ES-I3 (cell line): Measurements from ENCODE around the gene TNFRSF14.
A peak's percentile ranks its signal among the peaks of the same experiment; 100 is the strongest.

Experiments
- H3K36me3 ChIP-seq: 2 replicates; pipeline ENCODE4 v1.6.1; 2013; ENCODE audit warnings: mild to moderate bottlenecking, low read length, control low read depth, moderate library complexity; ENCODE audit not compliant: insufficient read depth
- H3K4me1 ChIP-seq: 2 replicates; pipeline ENCODE4 v1.6.1; 2013; ENCODE audit warnings: mild to moderate bottlenecking, control low read depth, low read length; ENCODE audit not compliant: insufficient read depth
- H3K9ac ChIP-seq: 2 replicates; pipeline ENCODE4 v1.6.1; 2013; ENCODE audit warnings: low read depth, mild to moderate bottlenecking, low read length, moderate library complexity
- H3K9me3 ChIP-seq: 2 replicates; pipeline ENCODE4 v1.6.1; 2013; ENCODE audit warnings: mild to moderate bottlenecking, low read length, moderate library complexity; ENCODE audit not compliant: control insufficient read depth, insufficient read depth

Gene TNFRSF14

DNA sequence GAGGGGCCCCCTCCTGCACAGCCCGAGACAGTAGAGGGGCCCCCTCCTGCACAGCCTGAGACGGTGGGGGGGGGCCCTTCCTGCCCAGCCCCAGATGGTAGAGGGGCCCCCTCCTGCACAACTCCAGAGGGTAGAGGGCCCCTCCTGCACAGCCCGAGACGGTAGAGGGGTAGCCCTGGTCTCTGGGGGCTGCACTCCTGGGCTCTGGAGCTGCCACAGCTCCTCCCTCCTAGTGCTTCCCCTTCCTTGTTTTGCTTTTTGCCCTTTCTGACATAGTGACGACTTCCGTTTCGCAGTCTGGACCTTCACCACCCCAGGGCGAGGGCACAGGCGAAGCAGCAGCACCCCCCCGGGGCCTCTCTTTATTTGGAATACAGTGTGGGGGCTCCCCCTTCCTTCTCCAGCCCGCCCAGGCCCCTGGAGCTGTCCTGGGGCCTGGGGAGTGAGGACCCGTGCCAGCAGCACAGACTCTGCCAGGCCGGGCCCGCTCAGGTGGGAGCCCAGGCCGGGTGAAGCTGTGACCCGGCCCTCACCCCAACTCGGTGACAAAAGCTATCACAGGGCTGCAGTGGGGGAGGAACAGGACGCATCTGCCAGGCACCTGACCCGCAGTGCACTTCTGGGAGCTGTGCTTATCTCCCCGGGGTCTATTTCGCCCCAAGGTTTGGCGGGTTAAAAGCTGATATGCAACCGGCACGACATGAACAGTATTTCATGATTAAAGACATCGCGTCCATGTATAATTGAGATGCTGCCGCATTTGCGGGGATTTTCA, 29.3 kb downstream of the TNFRSF14 start:
- Histone ChIP-seq H3K36me3 (no peaks in the 10 kb centered on the region), H3K9ac (peak overlapping the region; percentile 64), H3K9me3 (no peaks in the 10 kb centered on the region; the same call in 1 of the 2 replicates), H3K4me1 (no peaks in the 10 kb centered on the region; the same call in 1 of the 2 replicates)

DNA sequence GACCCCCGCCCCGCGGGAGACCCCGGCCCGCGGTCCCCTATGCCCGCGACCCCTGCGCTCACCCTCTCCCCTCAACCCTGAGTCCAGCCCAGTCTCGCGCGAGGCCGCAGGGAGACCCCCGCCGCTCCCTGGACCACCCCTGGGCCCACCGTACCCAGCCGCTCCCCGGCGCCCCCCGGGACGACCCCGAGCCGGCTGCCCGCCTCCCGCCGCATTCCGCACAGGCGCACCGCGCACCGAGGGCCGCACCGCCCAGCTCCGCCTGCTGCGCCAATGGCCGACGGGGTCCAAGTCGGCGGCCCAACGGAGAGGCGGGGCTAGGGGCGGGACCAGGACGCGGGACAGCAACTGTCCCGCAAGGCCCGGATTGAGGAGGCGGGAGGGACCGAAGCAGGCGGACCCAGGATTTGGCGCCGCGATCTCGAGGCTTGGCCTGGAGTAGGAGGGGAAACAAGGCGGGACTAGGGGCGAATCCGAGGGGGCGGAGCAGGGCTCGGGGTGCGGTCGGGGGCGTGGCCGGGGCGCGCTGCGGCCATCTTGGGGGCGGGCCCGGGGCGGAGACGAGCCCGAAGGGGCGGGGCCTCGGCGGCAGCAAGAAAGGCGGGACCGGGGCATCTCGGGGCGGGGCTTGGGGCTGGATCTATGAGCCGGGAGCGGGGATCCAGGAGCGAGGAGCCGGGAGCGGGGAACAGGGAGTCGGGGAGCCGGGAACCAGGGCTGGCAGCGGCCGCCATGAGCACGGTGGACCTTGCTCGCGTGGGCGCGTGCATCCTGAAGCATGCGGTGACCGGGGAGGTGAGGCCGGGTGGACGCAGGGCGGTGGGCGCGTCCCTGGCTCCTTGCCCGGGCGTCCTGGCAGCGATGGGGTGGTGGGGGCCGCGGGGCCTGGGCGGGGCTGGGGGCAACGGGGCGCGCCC, 30.2 kb downstream of the TNFRSF14 start, which contains the start of gene PRXL2B:
Gene PRXL2B (plus strand): TSS at position 624 of the 917 bp plus-strand sequence. CDS start 109 bp downstream, at position 733.
- H3K4me1 ChIP-seq, result no peaks in the 10 kb centered on the region; the same call in 1 of the 2 replicates
- no peaks in the 10 kb centered on the region for H3K36me3 ChIP-seq
- no peaks in the 10 kb centered on the region; the same call in 1 of the 2 replicates for H3K9me3 ChIP-seq
- peak within 1 kb of the TSS; percentile 64 for H3K9ac ChIP-seq

DNA sequence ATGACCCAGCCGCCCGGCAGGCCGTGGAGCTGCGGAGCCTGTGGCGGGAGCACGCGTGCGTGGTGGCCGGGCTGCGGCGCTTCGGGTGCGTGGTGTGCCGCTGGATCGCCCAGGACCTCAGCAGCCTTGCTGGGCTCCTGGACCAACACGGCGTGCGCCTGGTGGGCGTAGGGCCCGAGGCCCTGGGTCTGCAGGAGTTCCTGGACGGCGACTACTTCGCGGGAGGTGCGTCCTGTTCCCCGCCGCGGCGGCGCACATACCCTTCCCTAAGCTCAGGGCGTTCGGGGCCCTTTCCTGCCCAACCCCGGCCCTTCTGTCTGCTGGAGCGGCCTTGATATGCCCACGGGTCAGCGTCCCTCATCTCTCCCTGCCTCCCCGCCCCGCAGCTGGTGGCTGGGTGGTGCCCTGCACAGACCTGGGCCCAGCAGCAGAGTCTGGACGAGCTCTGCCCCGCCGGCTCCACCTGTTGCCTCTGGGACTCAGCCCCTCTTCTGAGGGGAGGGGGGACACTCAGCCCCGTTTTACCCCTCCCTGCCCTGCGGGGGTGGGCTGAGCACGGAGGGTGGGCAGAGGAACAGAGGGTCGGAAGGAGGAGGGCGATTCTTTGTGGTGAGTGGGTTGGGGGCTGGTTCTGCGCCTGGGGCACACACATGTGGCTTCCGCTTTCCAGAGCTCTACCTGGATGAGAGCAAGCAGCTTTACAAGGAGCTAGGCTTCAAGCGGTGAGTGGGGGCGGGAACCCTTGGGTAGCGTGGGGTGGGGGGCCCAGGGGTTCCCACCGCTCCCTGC, 31.1 kb downstream of the TNFRSF14 start:
- no peaks in the 10 kb centered on the region; the same call in 1 of the 2 replicates for H3K4me1 ChIP-seq
- no peaks in the 10 kb centered on the region for H3K36me3 ChIP-seq
- H3K9me3 ChIP-seq, result no peaks in the 10 kb centered on the region
- H3K9ac ChIP-seq, result peak overlapping the region; percentile 64

DNA sequence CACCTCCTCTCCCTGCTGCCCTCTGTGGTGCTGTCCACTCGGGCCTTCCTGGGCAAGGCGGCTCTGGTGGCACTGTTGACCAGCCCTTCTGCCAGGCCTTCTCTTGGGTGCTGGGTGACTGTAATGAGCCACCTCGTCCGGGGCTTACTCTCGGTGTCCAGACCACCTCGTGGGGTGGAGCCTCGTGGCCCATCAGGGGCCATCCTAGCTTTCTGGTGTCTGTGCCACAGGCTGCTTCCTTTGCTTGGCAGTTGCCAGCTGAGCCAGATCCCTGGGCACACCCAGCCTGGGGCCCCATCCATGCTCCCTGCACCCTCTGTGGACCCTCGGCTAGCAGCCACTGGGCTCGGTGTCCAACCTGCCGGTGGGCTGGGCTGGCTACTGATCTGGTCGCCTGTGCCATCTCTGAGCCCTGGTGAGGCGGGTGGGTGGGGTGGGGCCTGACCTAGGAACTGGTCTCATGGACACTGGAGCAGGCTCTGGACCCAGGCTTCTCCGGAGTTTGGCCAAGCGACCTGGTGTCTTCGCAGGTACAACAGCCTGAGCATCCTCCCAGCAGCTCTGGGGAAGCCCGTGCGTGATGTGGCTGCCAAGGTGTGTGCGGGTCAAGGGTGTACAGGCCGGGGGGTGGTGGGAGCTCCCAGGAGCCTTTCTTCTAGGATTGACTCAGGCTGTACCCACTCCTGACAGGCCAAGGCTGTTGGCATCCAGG, 31.8 kb downstream of the TNFRSF14 start:
- Histone ChIP-seq H3K9ac (peak overlapping the region; percentile 64; the same call in 1 of the 2 replicates), H3K9me3 (no peaks in the 10 kb centered on the region), H3K36me3 (no peaks in the 10 kb centered on the region), H3K4me1 (no peaks in the 10 kb centered on the region; the same call in 1 of the 2 replicates)

DNA sequence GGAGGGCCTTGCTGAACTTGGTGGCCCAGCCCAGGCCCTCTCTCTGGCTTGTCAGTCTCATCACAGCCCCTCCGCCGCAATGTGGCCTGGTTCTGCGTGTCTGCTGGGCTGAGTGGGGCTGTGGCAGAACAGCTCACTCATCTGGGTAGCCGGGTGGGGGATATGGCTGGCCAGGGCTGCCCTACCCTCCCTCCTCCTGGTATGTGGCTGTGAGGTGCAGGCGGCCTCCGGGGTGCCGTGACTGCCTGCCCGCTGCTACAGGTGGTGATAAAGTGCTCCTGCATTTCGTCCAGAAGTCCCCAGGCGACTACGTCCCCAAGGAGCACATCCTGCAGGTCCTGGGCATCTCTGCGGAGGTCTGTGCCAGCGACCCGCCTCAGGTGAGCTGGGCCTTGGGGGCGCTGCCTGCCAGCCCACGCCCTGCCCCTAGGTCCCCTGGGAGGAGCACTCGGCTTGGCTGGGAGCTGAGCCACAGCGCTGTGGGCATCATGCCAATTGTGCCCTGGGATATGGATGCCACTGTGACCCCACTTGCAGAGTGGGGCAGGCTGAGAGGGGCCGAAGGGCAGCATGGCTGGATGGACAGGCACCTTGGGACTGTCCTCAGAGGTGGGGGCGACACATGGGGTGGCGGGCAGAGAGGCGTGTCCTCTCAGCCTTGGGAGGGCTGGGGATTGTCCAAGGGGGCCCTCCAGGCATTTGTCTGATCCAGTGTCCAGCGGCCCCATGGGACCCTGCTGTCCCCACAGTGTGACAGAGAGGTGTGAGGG, 32.7 kb downstream of the TNFRSF14 start:
- Histone ChIP-seq H3K4me1 (no peaks in the 10 kb centered on the region; the same call in 1 of the 2 replicates), H3K9me3 (no peaks in the 10 kb centered on the region), H3K36me3 (no peaks in the 10 kb centered on the region), H3K9ac (no peak overlapping the region)

DNA sequence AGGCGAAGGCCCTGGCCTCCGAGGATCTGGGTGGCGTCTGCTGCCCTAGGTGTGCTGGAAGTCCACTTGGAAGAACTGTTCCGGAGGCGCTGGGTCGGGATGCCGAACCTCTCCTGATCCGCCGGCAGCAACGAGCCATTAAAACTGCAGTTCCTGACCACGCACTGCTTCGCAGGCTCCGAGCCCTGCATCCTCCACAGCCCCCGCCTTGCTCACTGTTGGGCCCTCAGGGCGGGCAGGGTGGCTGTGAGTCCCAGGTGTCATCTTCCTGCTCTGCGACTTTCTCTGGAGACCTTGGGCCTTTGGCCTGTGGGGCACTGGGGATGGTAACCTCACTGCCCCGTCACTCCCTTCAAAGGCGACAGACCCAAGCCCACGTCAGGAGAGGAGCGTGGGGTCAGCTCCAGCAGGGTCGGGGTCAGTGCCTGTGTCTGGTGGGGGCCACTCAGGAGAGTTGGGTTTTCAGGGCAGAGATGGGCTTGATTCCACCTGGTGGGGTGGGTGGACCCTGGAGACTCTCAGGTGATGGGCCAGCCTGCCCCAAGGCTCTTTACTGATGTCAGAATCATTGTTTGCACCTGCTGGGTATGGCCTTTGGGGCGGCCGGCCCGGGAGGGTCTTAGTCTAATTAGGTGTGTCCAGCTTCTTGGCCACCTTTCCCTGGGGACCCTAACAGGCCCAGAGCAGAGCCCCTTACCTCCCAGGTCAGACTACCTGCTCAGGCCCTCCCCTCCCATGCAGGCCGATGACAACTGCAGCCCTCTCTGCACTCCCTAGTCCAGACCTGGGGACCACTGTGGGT, 33.5 kb downstream of the TNFRSF14 start:
- no peaks in the 10 kb centered on the region for H3K9me3 ChIP-seq
- H3K4me1 ChIP-seq, result no peaks in the 10 kb centered on the region; the same call in 1 of the 2 replicates
- no peak overlapping the region for H3K9ac ChIP-seq
- H3K36me3 ChIP-seq, result no peaks in the 10 kb centered on the region

DNA sequence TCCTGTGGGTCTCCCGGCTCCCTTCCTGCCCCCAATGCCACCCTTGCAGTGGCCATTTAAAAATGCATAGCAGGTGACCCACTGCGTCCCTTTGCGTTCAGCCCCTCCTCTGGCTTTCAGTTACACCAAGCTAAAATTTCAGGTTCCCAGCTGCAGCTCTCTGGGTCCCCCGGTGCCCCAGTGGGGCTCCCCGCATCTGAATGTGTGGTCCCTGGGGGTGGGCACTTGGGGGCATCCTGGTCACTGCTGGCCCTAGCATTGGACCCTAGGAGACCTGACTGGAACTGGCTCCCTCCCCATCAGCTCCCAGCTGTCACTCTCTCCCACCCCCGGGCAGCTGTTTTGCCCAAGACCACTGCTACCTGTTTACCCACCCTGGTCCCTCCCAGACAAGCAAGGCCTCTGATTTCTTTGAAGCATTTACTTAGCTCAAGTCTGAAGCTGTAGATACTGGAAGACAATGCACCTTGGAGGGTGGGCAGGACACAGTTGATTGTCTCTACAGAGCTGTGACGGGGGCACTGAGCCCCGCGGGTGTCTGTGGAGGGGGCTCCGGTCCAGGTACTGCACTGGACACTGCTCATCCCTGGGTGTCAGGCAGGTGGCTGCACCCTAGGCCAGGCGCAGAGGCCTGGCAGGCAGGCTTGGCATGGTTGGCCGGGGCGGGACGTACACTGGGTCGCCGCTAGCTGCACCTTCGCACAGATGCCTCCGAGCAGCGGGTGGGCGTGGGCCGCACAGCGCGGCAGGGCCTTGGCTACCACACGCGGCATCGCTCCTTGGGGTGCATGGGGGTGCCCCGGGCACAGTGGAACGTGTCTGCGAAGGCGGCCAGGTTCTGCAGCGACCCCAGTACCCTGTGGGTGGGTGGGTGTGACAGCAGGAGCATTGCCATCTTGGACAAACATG, 34.3 kb downstream of the TNFRSF14 start:
- no peaks in the 10 kb centered on the region for H3K9me3 ChIP-seq
- H3K9ac ChIP-seq, result no peak overlapping the region
- H3K4me1 ChIP-seq, result no peaks in the 10 kb centered on the region
- no peaks in the 10 kb centered on the region for H3K36me3 ChIP-seq

DNA sequence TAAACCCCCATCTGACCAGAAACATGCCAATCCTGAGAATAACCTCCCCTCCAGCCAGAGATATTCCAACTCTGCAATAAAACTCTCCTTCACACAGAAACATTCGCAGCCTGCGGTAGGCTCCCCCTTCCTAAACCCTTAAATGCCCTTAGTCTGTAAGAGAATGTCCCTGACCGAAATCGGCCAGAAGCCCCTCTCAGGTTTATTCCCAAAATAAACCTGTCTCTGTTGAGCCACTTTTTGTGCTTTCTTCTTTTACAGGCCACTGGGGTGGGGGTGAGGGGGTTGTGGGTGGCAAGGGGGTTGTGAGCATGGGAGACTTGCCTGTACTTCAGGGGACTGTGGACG, 35.0 kb downstream of the TNFRSF14 start:
- H3K9ac ChIP-seq, result no peak overlapping the region
- no peaks in the 10 kb centered on the region for H3K9me3 ChIP-seq
- H3K36me3 ChIP-seq, result no peaks in the 10 kb centered on the region
- H3K4me1 ChIP-seq, result no peaks in the 10 kb centered on the region

DNA sequence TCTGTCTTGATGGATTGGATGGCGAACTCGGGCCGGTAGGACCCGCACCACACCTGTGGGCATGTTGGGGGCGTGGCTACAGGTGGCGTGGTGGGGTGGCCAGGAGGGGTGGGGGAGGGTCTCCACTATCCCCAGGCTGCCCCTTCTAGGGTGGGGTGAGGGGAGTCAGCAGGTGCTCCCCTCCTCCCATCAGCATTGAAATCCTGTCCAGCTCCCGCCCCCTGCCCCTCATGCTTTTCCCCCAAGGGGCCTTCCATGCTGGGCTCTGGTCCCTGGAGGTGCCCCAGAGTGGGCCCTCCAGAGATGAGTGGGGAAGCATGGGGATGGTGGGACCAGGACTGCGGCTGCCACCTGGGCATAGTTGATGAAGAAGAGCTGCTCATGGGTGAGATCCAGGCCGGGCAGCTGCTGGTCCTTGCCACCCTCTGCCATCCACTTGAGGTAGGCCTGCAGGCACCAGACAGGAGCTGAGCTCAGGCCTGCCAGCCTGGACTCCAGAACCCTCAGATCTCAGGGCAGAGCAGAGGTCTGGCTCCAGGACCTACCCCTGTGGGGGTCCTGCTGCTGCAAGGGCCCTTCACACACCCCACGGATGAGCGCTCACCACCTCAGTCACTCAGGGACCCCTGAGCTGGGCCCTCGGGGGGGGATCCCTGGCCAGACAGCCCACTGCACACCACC, 35.5 kb downstream of the TNFRSF14 start:
- Histone ChIP-seq H3K36me3 (no peaks in the 10 kb centered on the region), H3K4me1 (no peaks in the 10 kb centered on the region), H3K9me3 (no peaks in the 10 kb centered on the region), H3K9ac (no peak overlapping the region)

DNA sequence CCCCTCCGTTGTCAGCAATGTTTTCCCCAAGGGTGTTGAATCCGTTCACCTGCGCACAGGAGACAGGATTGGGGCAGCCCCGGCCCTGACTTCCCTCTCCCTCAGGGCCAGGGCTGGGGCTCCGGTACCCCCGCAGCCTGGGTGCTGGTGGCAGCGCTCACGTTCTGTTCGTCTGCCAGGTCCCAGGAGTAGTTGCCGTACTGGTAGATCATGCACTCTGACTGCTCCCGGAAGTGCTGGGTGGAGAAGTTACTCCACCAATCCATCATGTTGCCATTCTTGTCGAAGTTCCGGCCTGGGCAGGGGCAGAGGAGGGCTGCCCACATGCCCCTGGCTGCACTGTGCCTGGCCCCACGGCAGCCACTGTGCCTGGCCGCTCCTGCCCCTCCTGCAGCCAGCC, 36.5 kb downstream of the TNFRSF14 start:
- no peaks in the 10 kb centered on the region for H3K9me3 ChIP-seq
- no peaks in the 10 kb centered on the region for H3K4me1 ChIP-seq
- no peaks in the 10 kb centered on the region for H3K36me3 ChIP-seq
- H3K9ac ChIP-seq, result no peak overlapping the region

DNA sequence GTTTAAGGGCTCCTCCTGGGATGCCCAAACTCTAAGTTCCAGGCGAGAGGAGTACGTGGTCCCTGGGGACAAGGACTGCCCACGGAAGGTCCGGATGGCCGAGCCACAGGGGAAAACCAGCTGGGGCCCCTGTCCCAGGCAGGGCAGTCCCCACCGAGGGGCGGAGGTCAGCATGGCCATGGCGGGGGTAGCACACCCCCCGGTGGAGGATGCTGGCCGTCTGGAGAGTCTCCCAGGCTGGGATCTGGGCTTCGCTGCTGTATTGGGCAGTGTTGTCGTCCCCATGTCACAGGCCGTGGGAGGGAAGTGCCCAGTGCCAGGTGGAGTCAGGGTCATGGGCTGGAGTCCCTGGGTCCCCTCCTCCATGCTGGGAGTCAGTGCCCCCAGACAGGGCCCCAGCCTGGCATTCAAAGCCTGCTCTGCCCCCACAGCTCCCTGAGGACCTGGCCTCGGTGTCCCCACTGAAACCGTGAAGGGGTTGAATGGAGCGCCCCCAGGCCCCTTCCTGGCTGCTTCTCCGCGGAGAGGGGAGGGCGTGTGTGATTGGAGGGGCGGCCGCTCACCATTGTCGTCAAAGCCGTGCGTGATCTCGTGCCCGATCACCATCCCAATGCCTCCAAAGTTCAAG, 37.2 kb downstream of the TNFRSF14 start:
- H3K36me3 ChIP-seq, result no peaks in the 10 kb centered on the region
- H3K9ac ChIP-seq, result no peak overlapping the region
- no peaks in the 10 kb centered on the region; the same call in 1 of the 2 replicates for H3K9me3 ChIP-seq
- H3K4me1 ChIP-seq, result no peaks in the 10 kb centered on the region
